Measurements from ENCODE around the gene NKAIN2.

DNA sequence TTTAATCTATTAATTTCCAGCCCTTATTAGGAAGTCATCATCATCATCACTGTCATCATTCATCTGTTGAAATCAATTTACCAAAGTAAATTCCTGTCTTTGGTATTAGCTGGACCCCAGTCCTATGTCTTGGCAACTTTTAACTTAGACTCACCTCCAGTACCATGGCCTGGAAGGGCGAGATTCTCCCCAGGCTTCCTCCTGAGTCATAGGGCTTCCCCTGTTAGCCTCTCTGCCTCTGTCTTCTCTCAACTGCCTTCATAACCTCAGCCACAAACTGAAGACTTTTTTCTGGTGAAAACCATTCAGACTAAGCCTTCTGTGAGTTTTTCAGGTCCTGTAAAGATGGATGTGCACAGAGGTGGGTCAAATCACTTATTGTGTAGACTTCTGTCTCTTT lies 95.0 kb downstream of the NKAIN2 start:
- TF ChIP-seq, protein P1, sequence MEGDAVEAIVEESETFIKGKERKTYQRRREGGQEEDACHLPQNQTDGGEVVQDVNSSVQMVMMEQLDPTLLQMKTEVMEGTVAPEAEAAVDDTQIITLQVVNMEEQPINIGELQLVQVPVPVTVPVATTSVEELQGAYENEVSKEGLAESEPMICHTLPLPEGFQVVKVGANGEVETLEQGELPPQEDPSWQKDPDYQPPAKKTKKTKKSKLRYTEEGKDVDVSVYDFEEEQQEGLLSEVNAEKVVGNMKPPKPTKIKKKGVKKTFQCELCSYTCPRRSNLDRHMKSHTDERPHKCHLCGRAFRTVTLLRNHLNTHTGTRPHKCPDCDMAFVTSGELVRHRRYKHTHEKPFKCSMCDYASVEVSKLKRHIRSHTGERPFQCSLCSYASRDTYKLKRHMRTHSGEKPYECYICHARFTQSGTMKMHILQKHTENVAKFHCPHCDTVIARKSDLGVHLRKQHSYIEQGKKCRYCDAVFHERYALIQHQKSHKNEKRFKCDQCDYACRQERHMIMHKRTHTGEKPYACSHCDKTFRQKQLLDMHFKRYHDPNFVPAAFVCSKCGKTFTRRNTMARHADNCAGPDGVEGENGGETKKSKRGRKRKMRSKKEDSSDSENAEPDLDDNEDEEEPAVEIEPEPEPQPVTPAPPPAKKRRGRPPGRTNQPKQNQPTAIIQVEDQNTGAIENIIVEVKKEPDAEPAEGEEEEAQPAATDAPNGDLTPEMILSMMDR (IDR thresholded peaks at IDR 0.05): no peak
- TF ChIP-seq POLR2A (IDR thresholded peaks at IDR 0.05): no peak
